Fibroblast of skin of left biceps (primary cell): Measurements from ENCODE around the gene DLK1.

Experiments
- DNase-seq, 2 experiments: peaks; one replicate each; pipeline ENCODE4 v3.0.0-alpha.2; 2013; ENCODE audit warnings: low read depth in 2 of 2

The DLK1 gene

GRCh38 chr14:100726550-100727085 is at the start of gene DLK1:
Gene DLK1 (plus strand): TSS chr14:100726892. CDS start chr14:100727069, 177 bp downstream.
- no peak for DNase-seq

GRCh38 chr14:100677152-100677551 is 49.5 kb upstream of the DLK1 start:
- no peak for DNase-seq

DNA sequence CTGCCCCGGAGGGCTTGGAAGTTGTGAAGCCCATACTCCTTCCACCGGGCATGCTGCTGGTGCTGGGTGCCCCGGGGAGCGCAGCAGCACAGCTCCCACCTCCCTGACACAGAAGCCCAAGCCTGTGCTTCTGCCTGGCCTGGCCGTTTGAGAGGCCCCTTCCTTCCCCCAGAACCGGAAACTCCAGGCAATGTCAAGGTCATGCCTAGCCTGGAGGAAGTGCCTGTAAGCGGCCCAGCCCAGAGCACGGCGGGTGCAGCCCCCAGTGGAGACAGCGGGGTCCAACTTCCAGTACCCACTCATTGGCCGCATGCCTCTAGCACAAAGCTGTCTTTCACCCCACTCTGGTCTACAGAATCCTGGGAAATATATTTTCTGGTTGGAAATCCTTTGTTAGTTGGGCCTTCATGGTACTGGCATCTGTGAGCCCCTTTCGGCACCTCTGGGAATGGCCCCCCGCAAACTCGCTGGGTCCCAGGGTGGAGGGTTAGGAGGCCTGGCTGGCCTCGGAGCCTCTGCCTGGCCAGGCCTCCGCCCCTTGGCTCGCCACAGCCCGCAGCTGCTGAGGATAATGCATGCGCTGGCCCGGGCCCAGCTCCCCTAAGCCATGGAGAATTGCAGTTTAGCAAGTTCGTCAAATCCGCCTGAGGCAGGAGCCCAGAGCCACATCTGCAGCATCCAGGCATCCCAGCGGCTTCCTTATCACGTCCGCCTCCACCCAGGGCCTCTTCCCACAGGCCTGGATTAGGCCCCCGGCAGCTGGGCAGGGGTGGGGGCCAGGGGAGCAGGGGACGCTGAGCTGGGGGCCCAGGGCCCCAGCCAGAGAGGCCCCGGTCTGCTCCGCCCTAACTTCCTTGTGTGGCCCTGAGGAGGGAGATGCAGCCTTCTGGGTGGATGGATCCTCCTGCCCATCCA is 48.9 kb upstream of the DLK1 start:
- DNase-seq: peak in 1 of 2 experiments; percentile 23

DNA sequence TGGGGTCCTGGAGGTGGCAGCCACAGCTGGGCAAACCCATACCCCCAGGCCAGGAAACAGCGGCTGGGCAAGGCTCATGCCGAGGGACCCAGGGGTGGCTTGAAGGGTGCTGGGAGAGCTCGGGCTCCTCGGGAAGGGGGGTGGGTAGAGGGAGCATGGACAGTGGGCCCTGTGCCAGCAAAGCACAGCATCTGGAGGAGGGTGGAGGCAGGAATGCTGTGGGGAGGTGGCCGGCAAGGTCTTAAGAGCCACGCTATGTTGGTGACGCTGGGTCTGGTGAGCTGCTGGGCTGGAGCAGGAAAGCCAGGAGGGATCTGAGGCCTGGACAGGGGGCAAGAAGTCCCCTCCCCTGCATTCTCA is 48.2 kb upstream of the DLK1 start:
- DNase-seq: no peak

DNA sequence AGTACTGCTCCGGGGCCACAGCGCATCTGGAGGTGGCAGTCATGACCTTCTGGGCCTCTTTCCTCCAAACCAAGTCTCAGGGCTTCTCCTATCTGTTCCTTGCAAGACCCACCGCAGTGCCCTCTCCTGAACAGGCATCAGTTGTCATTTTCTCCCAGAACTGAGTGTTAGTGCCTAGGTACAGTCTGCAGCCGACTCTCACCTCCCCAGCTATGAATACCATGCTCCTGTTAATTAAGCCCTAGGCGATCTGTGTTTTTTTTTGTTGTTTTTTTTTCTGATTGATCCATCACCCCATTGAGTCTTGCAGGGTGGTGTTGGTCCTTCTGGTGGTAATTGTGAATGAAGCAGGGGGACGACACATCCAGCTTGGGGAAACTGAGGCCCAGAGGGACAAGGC is 47.5 kb upstream of the DLK1 start:
- DNase-seq: no peak

- peak; percentile 36 to 38 for DNase-seq
These were observed 46.8 kb upstream of the DLK1 start for GRCh38 chr14:100679707-100680438.

DNA sequence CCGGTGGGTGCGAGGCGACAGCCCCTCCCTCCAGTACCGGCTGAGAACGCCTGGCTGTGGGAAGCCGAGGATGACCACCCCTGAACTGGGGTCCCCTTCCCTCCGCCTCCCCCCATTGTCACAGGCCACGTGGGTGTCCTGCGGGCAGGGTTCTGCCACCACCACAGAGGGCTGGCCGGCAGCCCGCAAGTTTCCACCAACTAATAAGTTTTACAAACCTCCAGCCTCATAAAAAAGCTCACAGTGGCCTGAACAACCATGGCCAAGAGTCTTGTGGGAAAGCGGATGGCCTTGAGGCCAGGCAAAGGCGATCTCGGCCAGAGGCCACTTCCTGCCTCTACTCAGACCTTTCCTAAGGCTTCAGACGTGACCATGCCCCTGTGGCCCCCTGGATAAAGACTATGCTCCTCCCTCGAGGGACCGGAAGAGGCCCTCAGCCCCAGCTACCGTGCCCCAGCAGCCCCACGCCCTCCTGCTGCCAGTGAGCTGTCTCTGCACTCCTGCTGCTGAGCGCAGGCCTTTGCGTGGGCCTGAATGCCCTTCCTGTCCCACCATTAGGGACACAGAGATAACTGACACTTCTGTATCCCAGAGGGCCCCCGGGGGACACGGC is 46.1 kb upstream of the DLK1 start:
- DNase-seq: no peak

DNA sequence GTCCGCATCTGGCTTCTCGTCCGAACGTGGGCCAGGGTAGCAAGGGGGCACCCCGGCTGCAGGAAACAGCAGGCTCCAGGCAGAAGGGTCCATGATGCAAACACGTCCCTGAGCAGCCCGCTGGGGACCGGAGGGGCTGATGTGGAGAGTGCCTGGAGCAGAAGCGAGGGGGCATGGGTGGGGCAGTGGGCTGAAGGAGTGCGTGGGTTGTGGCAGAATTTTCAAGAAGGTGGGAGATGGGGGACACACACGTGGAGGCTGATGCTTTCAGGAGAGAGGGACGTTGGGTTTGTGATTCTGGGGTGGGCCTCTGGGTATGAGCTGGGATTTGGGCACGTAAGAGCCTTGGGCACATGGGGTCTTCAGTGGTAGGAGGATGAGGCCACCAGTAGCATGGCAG is 45.6 kb upstream of the DLK1 start:
- DNase-seq: no peak

- no peak for DNase-seq
These were observed 43.9 kb upstream of the DLK1 start for GRCh38 chr14:100682749-100683148.

DNA sequence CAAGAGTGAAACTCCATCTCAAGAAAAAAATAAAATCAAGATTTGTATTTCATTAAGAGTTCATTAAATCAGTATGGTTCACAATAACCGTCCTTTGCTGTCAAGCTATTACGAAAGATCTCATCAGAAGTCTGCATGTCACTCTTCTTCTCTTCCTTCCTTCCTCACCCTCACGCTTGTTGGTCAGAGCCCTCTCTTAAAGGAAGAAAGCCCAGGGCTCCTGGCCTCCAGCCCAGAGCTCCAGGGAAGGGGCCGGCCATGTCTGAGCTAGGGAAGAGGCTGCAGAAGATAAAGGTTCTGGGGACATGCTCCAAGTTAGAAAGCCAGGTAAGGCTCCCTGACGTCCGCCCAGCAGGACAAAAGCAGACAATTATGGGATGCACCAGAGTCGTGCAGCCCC is 43.1 kb upstream of the DLK1 start:
- no peak for DNase-seq

DNA sequence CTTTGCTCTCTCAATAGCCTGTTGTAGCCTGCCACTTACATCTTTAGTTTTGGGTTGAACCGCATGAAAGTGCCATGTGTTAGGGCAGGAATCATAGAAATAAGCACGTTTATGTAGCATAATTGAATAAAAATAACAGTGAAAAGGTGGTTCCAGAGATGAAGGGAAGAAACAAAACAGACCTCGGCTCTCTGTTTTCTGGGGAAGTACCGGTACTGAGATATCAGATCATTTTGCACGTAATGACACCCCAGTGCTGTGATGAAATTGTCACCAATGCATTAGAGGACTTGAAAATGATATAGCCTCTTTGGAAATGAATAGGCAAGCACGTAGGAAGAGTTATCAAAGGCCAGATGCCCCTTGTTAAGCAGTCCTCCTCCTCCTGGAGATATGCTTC is 42.5 kb upstream of the DLK1 start:
- DNase-seq: no peak

- no peak for DNase-seq
These were observed 41.7 kb upstream of the DLK1 start for GRCh38 chr14:100684961-100685360.

- no peak for DNase-seq
These were observed 39.8 kb upstream of the DLK1 start for GRCh38 chr14:100686858-100687257.

GRCh38 chr14:100687386-100687785 is 39.3 kb upstream of the DLK1 start:
- no peak for DNase-seq

GRCh38 chr14:100688051-100688450 is 38.6 kb upstream of the DLK1 start:
- no peak for DNase-seq

DNA sequence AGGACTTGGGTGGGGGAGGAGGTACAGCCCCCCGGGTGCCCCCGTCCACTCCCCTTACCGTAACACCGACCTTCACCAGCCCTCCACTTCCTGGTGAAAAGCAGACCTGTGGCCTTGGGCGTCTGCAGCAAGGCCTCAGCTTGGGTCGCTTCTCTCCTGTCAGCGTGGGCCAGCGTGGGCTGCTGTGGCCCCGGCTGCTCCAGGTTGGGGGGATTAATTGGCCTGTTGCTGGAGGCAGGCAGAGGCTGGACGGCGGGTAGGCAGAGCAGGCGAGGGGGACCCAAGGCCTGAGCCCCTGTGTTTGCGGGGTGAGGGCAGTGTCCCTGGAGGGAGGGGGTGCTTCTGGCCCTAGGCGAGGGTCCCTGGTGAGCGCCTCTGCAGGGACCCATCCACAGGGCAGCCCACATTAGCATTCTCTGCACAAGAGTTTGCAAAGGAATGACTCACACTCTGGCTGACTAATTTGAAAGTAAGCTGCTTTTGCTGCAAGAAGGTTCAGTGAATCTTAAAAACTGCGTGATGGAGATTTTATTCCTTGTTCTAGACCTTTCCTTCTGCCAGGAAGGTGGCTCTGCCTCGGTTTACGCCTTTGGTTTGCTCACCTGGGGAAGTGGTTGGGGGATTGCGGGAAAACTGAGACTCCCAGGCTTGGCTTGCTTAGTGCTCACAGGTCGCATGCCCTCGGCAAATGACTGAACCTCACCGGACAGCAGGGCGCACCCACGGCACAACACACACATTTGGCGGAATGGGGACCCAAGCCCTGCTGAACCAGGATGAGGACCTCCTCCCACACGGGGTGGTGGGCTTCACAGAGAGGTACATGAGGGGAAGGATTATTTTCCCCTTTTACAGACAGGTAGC is 37.9 kb upstream of the DLK1 start:
- DNase-seq: peak in 1 of 2 experiments; percentile 22

DNA sequence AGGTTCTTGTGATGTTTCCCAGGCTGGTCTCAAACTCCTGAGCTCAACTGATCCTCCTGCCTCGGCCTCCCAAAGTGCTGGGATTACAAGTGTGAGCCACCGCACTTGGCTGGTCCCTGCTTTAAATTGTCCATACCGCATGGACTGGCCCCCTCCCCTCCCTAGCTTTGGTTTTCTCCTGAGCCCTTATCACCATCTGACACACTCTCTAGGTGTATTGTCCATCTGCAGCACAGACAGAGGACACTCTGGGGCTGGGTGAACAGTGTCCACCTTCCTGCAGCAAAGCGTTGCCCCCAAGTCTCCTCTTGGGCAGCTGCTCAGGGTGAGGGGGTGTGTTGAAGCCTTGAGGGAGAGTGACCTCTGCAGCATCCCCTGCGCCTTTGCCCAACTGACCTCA is 36.0 kb upstream of the DLK1 start:
- DNase-seq: no peak

DNA sequence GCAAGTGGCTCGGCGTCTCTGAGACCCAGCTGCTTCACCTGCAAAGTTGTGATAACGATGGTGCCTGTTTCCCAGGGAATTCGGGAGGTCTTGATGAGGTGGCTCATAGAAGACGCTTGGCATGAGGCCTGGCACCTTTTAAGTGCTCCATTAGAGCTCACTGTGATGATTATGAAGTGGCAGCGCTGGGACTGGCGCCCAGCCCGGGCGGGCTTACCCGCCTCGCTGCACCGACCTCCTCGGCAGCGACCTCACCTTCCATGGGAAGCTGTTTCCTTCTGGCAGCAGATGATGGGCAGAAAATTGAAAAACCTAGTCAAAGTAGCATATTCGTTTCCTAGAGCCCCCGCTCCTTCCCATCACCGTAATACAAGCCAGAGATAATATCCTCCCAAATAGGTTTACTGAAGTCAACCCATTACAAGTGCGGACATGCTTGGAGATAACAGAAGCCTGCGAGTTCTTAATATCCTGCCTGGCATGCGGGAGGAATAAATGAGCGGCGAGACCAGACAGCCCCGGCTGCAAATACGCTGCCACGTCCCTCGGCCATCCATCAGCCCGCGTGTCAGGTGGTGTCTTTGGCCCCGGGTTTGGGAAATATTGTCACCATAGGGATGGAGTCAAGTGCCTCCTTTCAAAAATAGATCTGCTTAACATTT is 35.2 kb upstream of the DLK1 start:
- no peak for DNase-seq

DNA sequence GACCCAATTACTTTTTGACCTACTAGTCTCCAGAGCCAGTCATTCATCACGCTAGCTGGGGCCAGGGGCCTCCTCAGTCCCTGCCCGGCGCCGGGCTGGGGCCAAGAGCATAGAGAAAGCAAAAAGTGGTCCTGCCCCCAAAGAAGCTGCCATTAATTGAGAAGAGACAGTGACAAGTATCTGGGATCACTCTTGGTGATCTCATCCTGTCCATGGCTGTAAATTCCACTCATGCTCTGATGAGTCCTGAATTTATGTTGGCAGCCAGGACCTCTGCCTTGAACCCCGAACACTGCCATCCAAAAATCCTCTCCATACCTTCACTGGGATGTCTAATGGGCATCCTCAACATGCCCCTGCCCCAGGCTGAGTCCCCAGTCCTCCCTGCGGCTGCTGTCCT is 34.4 kb upstream of the DLK1 start:
- no peak for DNase-seq

- peak in 1 of 2 experiments; percentile 20 for DNase-seq
These were observed 33.7 kb upstream of the DLK1 start for GRCh38 chr14:100692859-100693558.
